Adrenal gland (tissue), 12 donors: ENCODE results near the gene KIAA1549. TPM values are rescaled to one million over a fixed set of nuclear protein-coding genes. Genes with fewer than 3 reads are reported as not detected.

Source experiments
- DNase-seq, 7 donors: peaks; one replicate each; pipeline ENCODE4 v3.0.0-alpha.2; 2019 to 2020
- H3K27ac ChIP-seq, 5 donors: fragments of 200-600 bp; sonication (generic) in 4 of 5; 1 replicate in 3 of 5; 2 replicates in 2 of 5; pipeline versions ENCODE4 v1.5.1 to v1.8.0; 2016 to 2020; ENCODE audit warnings: mild to moderate bottlenecking in 1 of 5
- H3K27me3 ChIP-seq: fragments of 200-600 bp; 2 replicates; pipeline ENCODE4 v1.8.0; 2021
- H3K36me3 ChIP-seq, 2 donors: fragments of 200-600 bp; replicated peaks in 1 of 2; 1 replicate in 1 of 2; 2 replicates in 1 of 2; pipeline versions ENCODE4 v1.5.1 to v1.8.0; 2018 to 2022
- H3K4me1 ChIP-seq, 2 donors: fragments of 200-600 bp; replicated peaks in 1 of 2; 1 replicate in 1 of 2; 2 replicates in 1 of 2; pipeline versions ENCODE4 v1.5.1 to v1.8.0; 2018 to 2021
- H3K4me3 ChIP-seq, 4 donors: fragments of 200-600 bp; sonication (generic) in 3 of 4; one replicate each; pipeline ENCODE4 v1.5.1; 2016 to 2018
- H3K9me3 ChIP-seq, 3 donors: fragments of 200-600 bp; sonication (generic) in 1 of 3; replicated peaks in 1 of 3; 1 replicate in 2 of 3; 2 replicates in 1 of 3; pipeline versions ENCODE4 v1.5.1 to v1.8.0; 2016 to 2021
- CTCF ChIP-seq, 6 experiments: fragments of 450-650 bp in 4 of 6; fragments of 200-600 bp in 2 of 6; sonication (generic) in 1 of 6; IDR thresholded peaks; 1 replicate in 5 of 6; 2 replicates in 1 of 6; pipeline versions ENCODE4 v1.5.1 to v1.8.0; 2016 to 2021; ENCODE audit warnings: antibody characterized with exemption in 6 of 6, mild to moderate bottlenecking in 2 of 6, moderate library complexity in 1 of 6
- POLR2A ChIP-seq, 2 donors: fragments of 450-650 bp; IDR thresholded peaks; one replicate each; pipeline ENCODE4 v1.6.1; 2017; ENCODE audit warnings: antibody characterized with exemption in 2 of 2, mild to moderate bottlenecking in 2 of 2, moderate library complexity in 1 of 2
- WGBS, 4 donors: extraction: QIAGEN DNeasy Blood & Tissue Kit in 2 of 4; methylation state at CpG; one replicate each; pipeline versions ENCODE4 v1.1.5 to v1.1.7; 2013 to 2017; 5-methylcytosine and 5-hydroxymethylcytosine counted together
- intact Hi-C, 2 donors: fragments of 100-400 bp; cut with DNase I; formaldehyde crosslinking; loops; one replicate each; pipeline versions ENCODE4 v1.14.1 to v1.15.0; 2022 to 2023
- polyA plus RNA-seq, 3 donors: library from polyadenylated mRNA; stranded (reverse); fragments of 200-250 nt in 2 of 3; fragments of 350-450 nt in 1 of 3; fragmentation: Illumina TruSeq in 1 of 3; extraction: RNeasy Lipid Tissue Mini Kit (QIAGEN cat#74804) in 1 of 3; gene quantifications; one replicate each; pipeline ENCODE4 v1.2.3, GENCODE V29; 2013 to 2014
- total RNA-seq, 9 donors: library from RNA; depleted of rRNA in 4 of 9; stranded (reverse); fragments of >200 nt in 4 of 9; fragments of 120-200 nt in 1 of 9; fragmentation: NEBNext Ultra II Directional in 1 of 9; extraction: Animal tissue kit (Norgen Biotek cat#: 25700) in 1 of 9; gene quantifications; one replicate each; pipeline versions ENCODE4 v1.1.0 to v1.2.4, GENCODE V29; 2013 to 2023
- donor health status: healthy with polysubstance abuse.
- donor health status: Bipolar disorder and iron deficiency.
- donor health status: DM: yes; HTN: yes; CAD: no.
- donor health status: DM: no; HTN: no; CAD: no.
- donor health status: DM: no; HTN: no; CAD: no.
- donor health status: DM: yes; HTN: yes; CAD: no.

KIAA1549 gene
- total and polyA plus RNA-seq, 12 donors = 1.3 to 7.6 (median 3.7) TPM

- intact Hi-C loops = no loop called here
- Histone ChIP-seq H3K4me1 (peaks cover 3 to 19% of the 10 kb centered on the region in 2 donors), H3K9me3 (no peaks in the 10 kb centered on the region), H3K27ac (peak overlapping the region in 2 of 5 donors; percentile 41 to 56), H3K27me3 (no peaks in the 10 kb centered on the region), H3K36me3 (no peaks in the 10 kb centered on the region), H3K4me3 (no peak overlapping the region)
- TF ChIP-seq CTCF (IDR thresholded peaks at IDR 0.05) = no peak
- TF ChIP-seq POLR2A (IDR thresholded peaks at IDR 0.05) = no peak
- WGBS, 4 donors = 87 to 97% (median 89%) methylated on average over 4 of the region's 4 CpGs
- DNase-seq = no peak
Observed at GRCh38 chr7:138876326-138876725, 104.9 kb downstream of the KIAA1549 start.

- Histone ChIP-seq H3K4me3 (no peak overlapping the region), H3K4me1 (peaks cover 3 to 16% of the 10 kb centered on the region in 2 donors), H3K9me3 (no peaks in the 10 kb centered on the region), H3K36me3 (no peaks in the 10 kb centered on the region), H3K27me3 (no peaks in the 10 kb centered on the region), H3K27ac (peak overlapping the region in 1 of 5 donors; percentile 38)
- peak in 1 of 7 donors; percentile 40 for DNase-seq
- TF ChIP-seq CTCF (IDR thresholded peaks at IDR 0.05) (no peak), POLR2A (IDR thresholded peaks at IDR 0.05) (no peak)
- 61 to 70% (median 69%) methylated on average over 9 of the region's 9 CpGs for WGBS, 4 donors
- intact Hi-C loops = no loop called here
Observed at GRCh38 chr7:138875794-138876193, 105.4 kb downstream of the KIAA1549 start.

DNA sequence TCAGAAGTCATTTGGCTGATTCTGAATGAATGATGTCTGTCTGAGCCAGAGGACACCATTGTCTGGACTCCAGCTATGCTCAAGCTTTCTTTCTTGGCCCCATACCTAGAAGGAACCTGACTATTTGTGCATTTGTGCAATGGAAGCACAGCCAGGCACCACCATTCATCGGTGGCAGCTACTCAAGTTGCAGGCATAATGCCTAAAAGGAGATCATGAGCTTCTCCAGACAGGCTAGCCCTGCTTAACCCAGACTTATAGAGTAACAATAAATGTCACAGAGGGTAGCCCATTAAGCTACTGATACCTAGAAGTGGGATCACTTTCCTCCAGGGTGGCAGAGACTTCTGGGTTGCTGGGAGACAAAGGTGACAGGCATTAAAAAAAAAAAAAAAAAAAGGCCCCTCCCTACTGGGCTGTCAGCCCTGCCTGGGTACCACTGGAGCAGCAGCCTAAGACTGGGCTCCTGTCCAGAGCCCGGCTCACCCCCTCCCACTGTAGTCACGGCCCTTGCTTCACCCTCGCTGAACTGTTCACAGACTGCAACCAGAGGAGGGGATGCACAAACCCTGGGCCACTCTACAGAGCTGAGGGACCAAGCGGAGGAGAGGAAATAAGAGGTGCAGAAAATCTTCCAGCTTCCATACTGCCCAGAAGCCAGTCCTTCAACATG, 107.8 kb downstream of the KIAA1549 start:
- no peak for TF ChIP-seq POLR2A (IDR thresholded peaks at IDR 0.05)
- TF ChIP-seq CTCF (IDR thresholded peaks at IDR 0.05) = no peak
- intact Hi-C loops = no loop called here
- Histone ChIP-seq H3K27ac (no peak overlapping the region), H3K4me1 (peaks cover under 1 to 10% of the 10 kb centered on the region in 2 donors), H3K4me3 (no peak overlapping the region), H3K27me3 (no peaks in the 10 kb centered on the region), H3K9me3 (no peaks in the 10 kb centered on the region), H3K36me3 (peaks cover 0 to 4% of the 10 kb centered on the region in 2 donors)
- WGBS, 4 donors = 78 to 90% (median 85%) methylated on average over 5 of the region's 5 CpGs
- no peak for DNase-seq

DNA sequence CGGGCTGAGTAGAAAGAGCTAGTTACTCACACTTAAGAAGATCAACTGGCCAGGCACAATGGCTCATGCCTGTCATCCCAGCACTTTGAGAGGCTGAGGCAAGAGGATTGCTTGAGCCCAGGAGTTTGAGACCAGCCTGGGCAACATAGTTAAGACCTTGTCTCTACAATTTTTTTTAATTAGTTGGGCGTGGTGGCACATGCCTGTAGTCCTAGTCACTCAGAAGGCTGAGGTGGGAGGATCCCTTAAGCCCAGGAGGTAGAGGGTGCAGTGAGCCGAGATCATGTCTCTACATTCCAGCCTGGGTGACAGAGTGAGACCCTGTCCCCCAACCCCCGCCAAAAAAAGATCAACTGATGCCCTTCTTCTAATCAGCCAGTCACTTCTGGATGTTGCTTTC, 108.6 kb downstream of the KIAA1549 start:
- Histone ChIP-seq H3K36me3 (peaks cover 0 to 4% of the 10 kb centered on the region in 2 donors), H3K4me1 (peaks cover 0 to 10% of the 10 kb centered on the region in 2 donors), H3K27ac (no peak overlapping the region), H3K9me3 (no peaks in the 10 kb centered on the region), H3K4me3 (no peak overlapping the region), H3K27me3 (no peaks in the 10 kb centered on the region)
- TF ChIP-seq POLR2A (IDR thresholded peaks at IDR 0.05) (no peak), CTCF (IDR thresholded peaks at IDR 0.05) (no peak)
- 93 to 98% (median 93%) methylated on average over 4 of the region's 4 CpGs for WGBS, 4 donors
- DNase-seq = no peak
- intact Hi-C loops = no loop called here
